NCI-H524 (cell line): ENCODE measurements around the gene SPATA9.
A peak's percentile ranks its signal among the peaks of the same experiment; 100 is the strongest.

Source experiments
- DNase-seq, 2 experiments: peaks; one replicate each; lab custom pipeline; 2025; lab: John Stamatoyannopoulos, UW

SPATA9 gene

GRCh38 chr5:95684361-95684760 is 1.6 kb upstream of the SPATA9 start:
- DNase-seq, result no peak

GRCh38 chr5:95673081-95673480 is 9.7 kb downstream of the SPATA9 start:
- DNase-seq, result no peak

- DNase-seq, result no peak
Measured at GRCh38 chr5:95672641-95673040, 10.2 kb downstream of the SPATA9 start.

- no peak for DNase-seq
Measured at GRCh38 chr5:95671826-95672225, 11.0 kb downstream of the SPATA9 start.

- no peak for DNase-seq
Measured at GRCh38 chr5:95670568-95670967, 12.2 kb downstream of the SPATA9 start.

GRCh38 chr5:95669985-95670384 is 12.8 kb downstream of the SPATA9 start:
- DNase-seq, result no peak

GRCh38 chr5:95669540-95669939 is 13.3 kb downstream of the SPATA9 start:
- no peak for DNase-seq

GRCh38 chr5:95668728-95669127 is 14.1 kb downstream of the SPATA9 start:
- no peak for DNase-seq

- DNase-seq, result no peak
Measured at GRCh38 chr5:95668216-95668615, 14.6 kb downstream of the SPATA9 start.

GRCh38 chr5:95667678-95668077 is 15.1 kb downstream of the SPATA9 start:
- no peak for DNase-seq

GRCh38 chr5:95667061-95667618 is 15.7 kb downstream of the SPATA9 start:
- DNase-seq, result no peak

GRCh38 chr5:95664204-95664786 is 18.5 kb downstream of the SPATA9 start:
- DNase-seq, result peak in 1 of 2 experiments; percentile 18

- DNase-seq, result no peak
Measured at GRCh38 chr5:95662946-95663345, 19.8 kb downstream of the SPATA9 start.

GRCh38 chr5:95660060-95660459 is 22.7 kb downstream of the SPATA9 start:
- peak in 1 of 2 experiments; percentile 20 for DNase-seq

- DNase-seq, result no peak
Measured at GRCh38 chr5:95655575-95655974, 27.2 kb downstream of the SPATA9 start.

- no peak for DNase-seq
Measured at GRCh38 chr5:95654196-95654595, 28.6 kb downstream of the SPATA9 start.

- DNase-seq, result no peak
Measured at GRCh38 chr5:95652849-95653248, 29.9 kb downstream of the SPATA9 start.

- DNase-seq, result no peak
Measured at GRCh38 chr5:95649842-95650620, 32.8 kb downstream of the SPATA9 start.

GRCh38 chr5:95649274-95649673 is 33.5 kb downstream of the SPATA9 start:
- DNase-seq, result no peak

- no peak for DNase-seq
Measured at GRCh38 chr5:95647886-95648860, 34.6 kb downstream of the SPATA9 start.

- DNase-seq, result peak; percentile 90 to 96
Measured at GRCh38 chr5:95646569-95647431, 36.0 kb downstream of the SPATA9 start, which contains the start of gene RFESD. TSS of gene RFESD (plus strand) at chr5:95646777. CDS start at chr5:95652272, 5,495 bp downstream.
